Liver (tissue), 3 donors: ENCODE measurements around the gene BEGAIN.

Experiments used
- RAD21 ChIP-seq, 2 donors: IDR thresholded peaks; 2 replicates each; pipeline ENCODE4 v1.6.1; 2016; ENCODE audit warnings: antibody characterized with exemption in 2 of 2, mild to moderate bottlenecking in 2 of 2
- SP1 ChIP-seq: IDR thresholded peaks from 2 replicates; pipeline ENCODE4 v1.6.1; 2018; ENCODE audit warnings: antibody characterized with exemption, mild to moderate bottlenecking
- TAF1 ChIP-seq: conservative IDR thresholded peaks from 2 replicates; pipeline ENCODE4 v1.6.1; 2016; ENCODE audit warnings: antibody characterized with exemption, mild to moderate bottlenecking
- TF ChIP-seq, protein P1 (sequence below): fragments of 150-350 bp; IDR thresholded peaks from 2 replicates; pipeline ENCODE4 v1.5.1; 2017; ENCODE audit warnings: improper control_type of control experiment, low read depth, low read length; ENCODE audit not compliant: missing input control
- TF ChIP-seq, protein P2 (sequence below): IDR thresholded peaks from 2 replicates; pipeline ENCODE4 v1.6.1; 2016; ENCODE audit warnings: antibody characterized with exemption
- TF ChIP-seq, protein P3 (sequence below): IDR thresholded peaks from 2 replicates; pipeline ENCODE4 v1.6.1; 2016; ENCODE audit warnings: antibody characterized with exemption
- donor health status: healthy.
- donor health status: healthy.

DNA sequence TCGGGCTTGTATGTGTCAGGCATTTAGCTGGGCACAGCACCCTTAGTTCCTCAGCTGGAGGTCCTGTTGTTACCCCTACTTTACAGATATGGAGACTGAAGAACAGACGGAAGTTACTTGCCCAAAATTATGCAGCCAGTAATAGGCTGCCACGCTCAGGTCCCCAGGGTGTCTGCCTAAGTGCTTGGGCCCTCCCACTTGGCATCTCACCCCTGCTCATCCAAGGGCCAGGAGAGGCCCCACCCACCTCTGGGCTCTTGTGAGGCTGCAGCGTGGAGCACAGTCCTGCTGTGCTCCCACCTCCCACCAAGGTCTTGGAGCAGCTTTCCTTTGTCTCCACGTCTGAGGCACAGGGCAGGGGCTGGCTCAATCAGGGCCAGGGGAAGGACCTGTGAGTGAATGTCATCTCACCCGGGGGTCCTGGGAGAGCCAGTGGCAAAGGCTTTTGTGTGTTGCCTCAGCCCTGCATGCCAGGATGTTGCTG, 64.6 kb downstream of the BEGAIN start:
- TF ChIP-seq, protein P1, sequence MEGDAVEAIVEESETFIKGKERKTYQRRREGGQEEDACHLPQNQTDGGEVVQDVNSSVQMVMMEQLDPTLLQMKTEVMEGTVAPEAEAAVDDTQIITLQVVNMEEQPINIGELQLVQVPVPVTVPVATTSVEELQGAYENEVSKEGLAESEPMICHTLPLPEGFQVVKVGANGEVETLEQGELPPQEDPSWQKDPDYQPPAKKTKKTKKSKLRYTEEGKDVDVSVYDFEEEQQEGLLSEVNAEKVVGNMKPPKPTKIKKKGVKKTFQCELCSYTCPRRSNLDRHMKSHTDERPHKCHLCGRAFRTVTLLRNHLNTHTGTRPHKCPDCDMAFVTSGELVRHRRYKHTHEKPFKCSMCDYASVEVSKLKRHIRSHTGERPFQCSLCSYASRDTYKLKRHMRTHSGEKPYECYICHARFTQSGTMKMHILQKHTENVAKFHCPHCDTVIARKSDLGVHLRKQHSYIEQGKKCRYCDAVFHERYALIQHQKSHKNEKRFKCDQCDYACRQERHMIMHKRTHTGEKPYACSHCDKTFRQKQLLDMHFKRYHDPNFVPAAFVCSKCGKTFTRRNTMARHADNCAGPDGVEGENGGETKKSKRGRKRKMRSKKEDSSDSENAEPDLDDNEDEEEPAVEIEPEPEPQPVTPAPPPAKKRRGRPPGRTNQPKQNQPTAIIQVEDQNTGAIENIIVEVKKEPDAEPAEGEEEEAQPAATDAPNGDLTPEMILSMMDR: no peak
- no peak for TF ChIP-seq RAD21 (IDR thresholded peaks at IDR 0.05)
- no peak for TF ChIP-seq SP1
- TF ChIP-seq, protein P2, sequence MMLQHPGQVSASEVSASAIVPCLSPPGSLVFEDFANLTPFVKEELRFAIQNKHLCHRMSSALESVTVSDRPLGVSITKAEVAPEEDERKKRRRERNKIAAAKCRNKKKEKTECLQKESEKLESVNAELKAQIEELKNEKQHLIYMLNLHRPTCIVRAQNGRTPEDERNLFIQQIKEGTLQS: no peak
- no peak for TF ChIP-seq TAF1
- TF ChIP-seq, protein P3, sequence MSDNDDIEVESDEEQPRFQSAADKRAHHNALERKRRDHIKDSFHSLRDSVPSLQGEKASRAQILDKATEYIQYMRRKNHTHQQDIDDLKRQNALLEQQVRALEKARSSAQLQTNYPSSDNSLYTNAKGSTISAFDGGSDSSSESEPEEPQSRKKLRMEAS: no peak
